RPMI8226 (cell line): Measurements from ENCODE around the gene PCDHB15.

Experiments
- DNase-seq: peaks from one replicate; pipeline ENCODE4 v3.0.0-alpha.2; 2015

The PCDHB15 gene

GRCh38 chr5:141250576-141250975 is 5.4 kb downstream of the PCDHB15 start:
- DNase-seq = no peak

GRCh38 chr5:141258464-141258863 is 13.3 kb downstream of the PCDHB15 start:
- no peak for DNase-seq

- DNase-seq = no peak
Observed at GRCh38 chr5:141258948-141259347, 13.8 kb downstream of the PCDHB15 start.

GRCh38 chr5:141260458-141261237 is 15.5 kb downstream of the PCDHB15 start:
- no peak for DNase-seq

DNA sequence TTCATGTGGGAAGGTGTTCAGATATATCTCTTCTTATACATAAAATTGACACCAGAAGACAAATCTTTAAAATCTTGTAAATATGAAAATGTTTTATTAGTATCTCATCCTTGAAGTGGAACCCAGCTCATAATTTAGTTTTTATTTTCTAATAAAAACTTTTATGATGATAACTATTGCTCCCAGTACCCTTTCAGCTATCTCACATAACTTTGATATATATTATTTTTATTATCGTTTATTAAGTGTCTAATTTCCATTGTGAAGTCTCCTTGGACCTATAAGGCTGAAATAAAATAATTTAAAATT is 16.0 kb downstream of the PCDHB15 start:
- no peak for DNase-seq

GRCh38 chr5:141269195-141269594 is 24.0 kb downstream of the PCDHB15 start:
- no peak for DNase-seq

DNA sequence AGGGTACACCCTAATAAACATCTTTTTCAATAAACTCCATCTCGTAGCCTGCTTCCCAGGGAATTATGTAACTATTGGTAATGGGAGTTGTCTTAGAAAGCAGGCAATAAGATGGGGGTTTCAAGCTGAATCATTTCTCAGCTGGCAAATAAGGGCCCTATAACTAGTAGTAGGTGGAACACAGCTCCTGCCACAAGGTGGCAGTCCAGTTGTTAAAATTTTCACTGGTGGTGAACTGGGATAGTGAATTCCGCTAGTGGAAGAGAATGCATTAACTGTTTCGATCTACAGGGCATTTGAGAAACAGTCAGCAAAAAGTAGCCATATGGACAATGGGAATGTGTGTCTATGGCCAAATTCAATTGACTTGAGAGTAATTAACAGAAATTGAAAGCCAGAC is 27.7 kb downstream of the PCDHB15 start:
- no peak for DNase-seq

- DNase-seq = no peak
Observed at GRCh38 chr5:141298376-141298775, 53.2 kb downstream of the PCDHB15 start.
